HG03469 (cell line): Measurements from ENCODE around the gene FGD4.
"Not testable (repeated sequence)": the region's sequence is repeated elsewhere in the genome, so short reads cannot be mapped to it uniquely, and the experiment has no call there.

Experiments used
- ATAC-seq: cut with Tn5 transposase; IDR thresholded peaks from one replicate; pipeline ENCODE4 v1.9.1; 2021; ENCODE audit warnings: mild to moderate bottlenecking, moderate library complexity, moderate number of reproducible peaks; ENCODE audit not compliant: unreplicated experiment

Gene FGD4

DNA sequence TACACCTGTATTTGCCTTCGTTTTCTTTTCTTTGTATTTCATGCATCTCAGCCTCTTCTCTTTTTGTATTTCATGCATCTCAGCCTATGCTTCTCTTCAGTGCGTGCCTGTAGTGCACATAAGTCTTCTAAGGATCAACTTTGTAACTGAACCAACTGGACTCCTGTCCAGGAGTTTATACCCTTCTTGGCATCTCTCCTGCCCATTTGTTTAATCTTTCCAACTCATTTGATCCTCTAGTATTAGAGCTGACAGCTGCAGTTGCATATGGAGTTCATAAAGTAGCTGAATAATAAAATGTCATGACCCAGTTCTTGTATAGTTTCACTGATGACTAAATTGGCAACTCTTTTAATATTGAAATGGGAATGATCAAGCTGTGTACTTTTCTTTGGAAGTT lies 89.7 kb downstream of the FGD4 start:
- ATAC-seq: no peak

DNA sequence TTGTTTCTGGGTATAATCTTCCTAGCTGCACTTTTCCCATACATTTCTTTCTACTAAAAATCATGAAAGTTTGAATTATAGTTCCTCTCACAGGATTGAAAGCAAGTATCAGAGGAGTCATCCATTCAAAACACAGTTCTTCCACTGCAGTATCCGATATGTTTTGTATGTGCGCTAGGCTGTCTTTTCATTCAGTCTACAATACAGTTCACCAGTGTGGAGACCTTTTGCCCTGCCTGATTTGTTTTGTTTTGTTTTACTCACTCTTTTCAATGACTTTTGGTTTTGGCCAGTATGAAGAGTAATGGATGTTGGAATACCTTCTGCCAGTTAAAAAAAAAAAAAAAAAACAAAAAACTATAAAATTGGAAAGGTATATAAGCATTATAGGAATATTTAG lies 91.4 kb downstream of the FGD4 start:
- ATAC-seq: no peak

DNA sequence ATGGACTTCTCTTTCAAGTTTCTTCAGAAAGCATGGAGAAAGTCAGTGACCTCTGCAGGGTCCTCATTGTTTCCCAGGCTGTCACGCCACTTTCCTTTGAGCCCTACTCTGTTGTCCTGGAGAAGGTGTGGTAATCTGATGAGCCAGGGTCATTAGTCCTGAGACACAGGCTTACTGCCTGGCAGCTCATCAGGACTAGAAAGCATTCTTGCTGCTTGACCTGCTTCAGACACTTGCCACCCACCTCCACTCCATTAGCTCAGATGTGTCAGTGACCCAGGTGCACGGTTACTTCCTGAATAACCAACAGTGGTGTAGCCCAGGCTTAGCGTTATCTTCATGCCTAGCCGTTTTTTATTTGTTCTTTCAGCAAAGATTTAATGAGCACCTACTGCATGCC lies 93.9 kb downstream of the FGD4 start:
- ATAC-seq: no peak

DNA sequence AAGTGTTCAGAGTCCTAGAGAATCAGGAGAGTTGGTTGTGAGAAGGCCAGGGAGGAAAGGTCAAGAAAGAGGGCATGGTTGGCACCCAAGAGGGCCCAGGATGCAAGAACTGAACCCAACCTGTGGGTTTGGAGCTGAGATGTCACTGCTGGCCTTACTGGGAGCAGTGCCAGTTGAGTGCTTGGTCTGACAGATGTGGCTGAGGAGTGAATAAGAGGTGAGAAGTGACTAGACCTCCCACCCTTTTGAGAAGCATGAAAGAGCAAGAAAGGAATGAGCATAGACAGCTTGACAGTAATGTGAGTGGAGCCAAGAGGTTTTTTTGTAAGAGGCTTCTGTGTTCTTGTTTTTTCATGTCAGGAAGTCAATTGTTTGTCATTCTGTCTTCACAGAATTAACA lies 95.3 kb downstream of the FGD4 start:
- no peak for ATAC-seq

DNA sequence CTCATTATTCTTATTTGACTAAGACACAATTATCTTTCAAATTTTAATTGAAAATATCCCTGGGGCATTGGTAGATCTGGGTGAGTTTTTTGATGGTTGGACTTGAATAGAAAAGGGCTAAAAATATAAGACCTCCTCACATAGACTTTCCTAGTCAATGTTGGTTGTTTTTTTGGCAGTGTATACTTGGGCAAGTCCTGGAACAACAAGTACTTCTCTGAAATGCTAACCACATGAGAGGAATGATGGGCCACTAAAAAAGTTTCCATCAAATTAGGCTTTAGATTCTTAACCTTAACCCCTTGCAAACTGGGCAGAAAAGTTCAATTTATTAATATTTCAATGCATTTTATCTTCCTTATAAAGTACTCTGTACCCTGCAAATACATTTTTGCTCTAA lies 97.6 kb downstream of the FGD4 start:
- ATAC-seq: no peak

DNA sequence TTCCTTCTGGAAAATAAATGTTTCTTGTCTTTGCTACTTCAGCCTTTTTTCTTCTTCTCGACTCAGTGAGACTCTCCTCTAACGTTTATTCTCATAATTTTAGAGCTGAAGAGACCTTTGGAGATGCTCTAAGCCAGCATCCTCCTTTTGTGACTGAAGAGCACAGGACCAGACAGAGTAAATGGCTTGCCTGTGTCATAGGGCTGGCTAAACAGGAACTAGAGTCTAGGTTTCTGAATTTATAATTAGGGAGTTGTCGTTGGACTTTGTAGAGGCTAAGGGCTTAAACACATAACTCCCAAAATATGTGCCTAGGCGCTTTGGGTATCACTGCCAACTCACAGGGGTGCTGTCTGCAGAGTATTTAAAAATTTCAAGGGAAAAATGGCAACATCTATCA lies 98.5 kb downstream of the FGD4 start:
- no peak for ATAC-seq

DNA sequence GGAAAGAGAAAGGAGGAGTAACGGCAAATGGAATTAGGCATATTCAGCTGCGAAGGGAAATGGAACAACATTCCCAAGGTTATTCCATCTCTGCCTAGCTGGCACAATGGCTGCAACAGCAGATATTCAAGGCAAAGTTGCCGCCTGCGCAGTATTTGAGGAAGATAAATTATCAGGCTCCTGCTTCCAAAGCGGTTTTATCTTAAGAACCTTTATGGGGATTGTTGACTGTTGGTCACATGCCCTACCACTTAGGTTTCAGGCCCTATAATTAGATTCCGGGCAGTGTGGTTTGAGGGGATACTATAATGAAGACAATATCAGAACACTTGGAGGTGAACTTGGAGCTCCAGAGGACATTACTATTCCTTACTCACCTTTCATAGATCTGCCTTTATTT lies 99.7 kb downstream of the FGD4 start:
- no peak for ATAC-seq

DNA sequence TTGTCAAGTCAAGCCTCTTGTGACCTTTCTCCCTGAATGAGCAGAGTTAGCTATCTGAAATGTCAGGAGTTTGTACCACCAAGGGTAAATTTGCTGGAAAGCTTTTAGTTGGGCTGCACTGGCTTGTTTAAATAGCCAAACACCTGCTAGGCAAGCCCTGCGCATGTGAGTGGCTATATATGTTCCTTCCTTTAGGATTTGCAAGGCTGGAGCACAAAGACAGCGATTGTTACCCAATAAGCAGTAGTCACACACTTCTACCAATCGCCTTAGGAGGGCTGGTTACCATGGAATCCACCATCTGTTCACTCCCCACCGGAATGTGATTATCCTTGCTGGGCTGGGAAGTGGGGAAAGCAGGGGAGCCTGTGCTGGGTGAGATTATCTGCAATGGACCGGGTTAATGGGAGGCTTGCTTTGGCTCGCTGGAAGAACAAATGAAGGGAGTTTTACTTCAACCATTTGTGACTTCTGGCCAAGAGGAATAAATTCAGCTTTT lies 102.5 kb downstream of the FGD4 start:
- ATAC-seq: no peak

DNA sequence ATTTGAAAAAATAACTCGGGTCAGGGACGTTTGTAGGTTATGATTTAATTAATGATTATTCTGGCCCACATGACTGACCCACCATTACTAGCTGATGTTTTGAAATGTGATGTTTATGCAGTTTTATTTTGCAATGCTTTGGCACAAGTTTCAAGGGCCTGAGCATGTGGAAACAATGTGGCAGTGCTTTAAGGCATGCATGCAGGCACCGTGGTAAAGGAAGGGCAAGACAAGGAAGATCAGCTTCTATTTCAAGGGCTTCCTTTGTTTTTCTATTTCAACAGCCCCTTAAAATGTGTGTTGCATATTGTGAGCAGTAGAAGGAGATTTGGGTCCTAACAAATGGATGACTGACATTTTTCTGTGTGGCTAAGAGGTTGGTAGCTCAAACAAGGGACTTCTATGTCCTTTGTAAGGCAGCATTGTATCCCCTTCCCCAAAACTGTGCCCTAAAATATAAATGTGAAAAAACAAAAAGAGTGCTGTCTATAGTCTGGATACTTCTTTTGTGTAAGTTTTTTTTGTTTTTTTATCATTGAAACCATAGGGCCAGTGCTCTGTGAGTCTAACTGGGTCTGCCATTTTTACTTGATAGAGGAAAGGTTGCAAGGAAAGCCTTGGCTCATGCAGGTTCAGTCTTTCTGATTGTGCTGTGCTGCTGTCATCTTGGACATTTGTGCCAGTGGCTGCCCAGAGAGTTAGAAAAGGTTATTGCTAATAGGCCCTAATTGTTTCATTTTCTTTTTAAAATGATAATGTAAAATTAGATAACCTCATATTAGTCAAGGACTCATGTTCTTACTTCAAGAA lies 103.5 kb downstream of the FGD4 start:
- no peak for ATAC-seq

DNA sequence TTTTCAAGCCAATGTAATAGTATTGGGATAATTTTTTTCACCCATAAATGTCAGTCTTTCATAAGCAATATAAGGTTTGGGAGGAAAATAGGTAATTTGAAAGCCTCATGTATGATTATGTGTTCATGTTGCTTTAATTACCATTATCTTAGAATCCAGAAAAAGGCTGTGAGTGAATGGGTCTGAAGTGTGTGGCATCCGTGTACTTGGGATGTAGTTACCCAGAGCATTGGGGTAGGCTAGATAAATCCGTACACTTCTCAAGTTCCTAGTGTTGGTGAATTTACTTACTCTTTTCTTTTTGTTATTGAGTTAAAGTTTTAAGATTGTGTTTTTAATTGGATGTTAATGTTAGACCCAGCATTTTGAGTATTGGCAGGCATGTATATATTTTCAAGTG lies 104.4 kb downstream of the FGD4 start:
- no peak for ATAC-seq

DNA sequence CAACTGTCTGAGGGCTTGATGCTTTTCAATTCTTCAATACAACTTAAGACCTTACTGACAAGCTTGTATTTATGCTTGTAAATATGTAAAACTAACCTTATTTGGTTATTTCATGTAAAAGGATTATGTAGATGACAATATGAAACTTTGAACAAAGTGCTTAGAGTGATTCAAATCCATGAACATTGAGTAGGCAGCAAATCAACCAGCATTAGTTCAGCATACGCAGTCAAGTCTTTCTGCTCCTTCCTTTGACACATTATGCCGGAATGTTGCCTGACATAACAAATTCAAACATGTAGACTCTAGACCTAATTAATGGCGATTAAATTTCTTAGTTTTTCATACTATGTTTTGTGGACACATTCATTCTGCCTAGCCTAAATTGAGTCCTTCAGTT lies 105.2 kb downstream of the FGD4 start:
- ATAC-seq: no peak

DNA sequence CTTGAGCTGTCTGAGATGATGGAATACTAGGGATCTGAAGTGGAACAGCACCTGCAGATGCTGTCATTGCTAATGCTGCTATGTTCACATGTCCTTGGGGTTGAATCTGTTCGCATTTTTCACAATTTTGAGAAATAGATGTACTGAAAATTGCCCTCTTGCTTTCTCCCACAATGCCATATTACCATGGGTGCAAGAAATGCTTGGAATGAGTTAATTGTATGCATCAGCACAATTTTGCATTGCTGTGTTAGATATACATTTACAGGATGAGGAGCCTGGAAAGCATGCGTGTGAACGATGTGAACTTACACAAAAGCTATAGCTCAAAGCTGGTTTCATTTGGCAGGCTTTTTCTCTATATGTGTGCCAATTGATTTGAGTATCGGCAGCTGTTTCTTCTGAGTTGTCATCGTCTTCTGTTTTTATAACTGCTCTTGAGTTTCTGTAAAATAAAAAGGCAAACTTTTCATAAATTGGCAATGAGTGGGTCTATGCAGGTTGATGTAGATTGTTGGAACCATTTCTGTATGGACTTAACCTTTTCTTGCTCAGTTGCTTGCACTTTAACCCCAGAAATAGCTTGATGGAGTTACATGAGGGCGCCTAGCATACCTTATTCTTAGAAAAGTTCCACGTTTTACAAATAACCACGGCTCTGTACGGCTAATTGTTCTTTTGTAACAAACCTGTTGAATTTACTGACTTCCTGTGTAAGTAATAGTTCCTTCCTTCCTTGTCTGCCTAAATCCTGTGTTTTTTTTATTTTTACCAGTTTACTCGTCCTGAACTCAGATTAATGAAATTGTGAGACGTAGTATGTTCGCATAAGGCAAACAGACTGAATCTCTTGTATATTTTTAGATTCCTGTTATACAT lies 105.9 kb downstream of the FGD4 start:
- ATAC-seq: no peak

DNA sequence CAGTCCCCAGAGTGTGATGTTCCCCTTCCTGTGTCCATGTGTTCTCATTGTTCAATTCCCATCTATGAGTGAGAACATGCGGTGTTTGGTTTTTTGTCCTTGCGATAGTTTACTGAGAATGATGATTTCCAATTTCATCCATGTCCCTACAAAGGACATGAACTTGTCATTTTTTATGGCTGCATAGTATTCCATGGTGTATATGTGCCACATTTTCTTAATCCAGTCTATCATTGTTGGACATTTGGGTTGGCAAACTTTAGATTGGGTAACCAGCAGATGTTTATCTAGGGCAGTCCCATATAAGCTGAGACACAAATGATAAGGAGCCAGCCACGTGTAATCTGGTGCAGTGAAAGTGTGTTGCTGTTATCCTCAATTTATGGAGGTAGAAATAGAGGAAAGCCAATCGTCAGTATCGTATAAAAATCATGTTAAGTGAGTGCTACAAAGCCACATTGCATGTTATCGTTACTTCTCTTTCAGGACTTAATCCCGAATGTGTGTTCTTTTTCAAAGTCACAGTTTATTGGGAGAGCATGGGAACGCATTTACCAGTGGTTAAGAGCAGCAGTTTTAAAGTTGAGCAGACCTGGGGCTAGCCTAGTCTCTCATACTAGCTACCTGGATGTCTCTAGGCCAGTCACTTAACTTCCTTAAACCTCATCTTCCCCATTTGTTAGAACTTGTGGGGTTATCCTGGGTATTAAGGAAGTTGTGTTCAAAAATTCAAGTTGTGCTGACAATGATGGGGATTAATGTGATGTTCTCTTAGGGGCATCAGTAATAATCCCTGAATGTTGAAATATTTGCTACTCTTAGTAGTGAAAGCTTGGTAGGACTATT lies 108.0 kb downstream of the FGD4 start:
- not testable (repeated sequence) for ATAC-seq

DNA sequence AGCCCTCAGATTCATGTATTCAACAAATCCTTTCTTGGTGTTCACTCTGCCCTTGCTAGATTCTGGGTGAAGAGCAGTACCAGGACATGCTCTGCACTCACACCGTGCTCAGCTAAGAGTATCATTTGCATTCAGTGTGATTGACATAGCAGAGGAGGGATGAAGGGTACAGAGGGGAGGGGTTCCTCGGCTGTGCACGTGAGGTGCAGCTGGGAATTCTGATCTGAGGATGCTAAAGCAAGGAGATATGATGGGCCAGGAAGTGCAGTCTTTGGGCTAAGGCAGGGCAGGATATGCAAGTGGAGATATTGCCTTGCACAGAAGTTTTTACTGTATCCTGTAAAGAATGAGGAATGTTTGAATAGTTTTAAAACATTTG lies 108.6 kb downstream of the FGD4 start:
- ATAC-seq: no peak

DNA sequence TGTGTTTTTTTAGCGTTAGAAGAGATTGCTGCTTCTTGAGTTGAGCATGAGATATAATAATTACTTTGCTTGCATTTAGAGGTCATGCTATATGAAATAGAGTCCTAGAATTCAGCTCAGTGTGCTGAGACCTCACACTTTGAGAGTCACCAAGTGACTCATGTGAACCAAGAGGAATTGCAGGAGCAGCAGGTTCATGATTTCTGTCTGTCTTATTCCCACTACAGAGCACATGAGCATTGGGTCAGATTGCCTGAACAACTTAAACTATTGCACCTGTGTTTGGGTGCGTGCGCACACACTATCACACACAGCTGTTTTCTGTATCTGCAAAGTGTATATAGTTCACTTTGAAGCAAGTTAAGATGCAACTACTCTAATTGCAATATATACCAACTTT lies 109.3 kb downstream of the FGD4 start:
- no peak for ATAC-seq

DNA sequence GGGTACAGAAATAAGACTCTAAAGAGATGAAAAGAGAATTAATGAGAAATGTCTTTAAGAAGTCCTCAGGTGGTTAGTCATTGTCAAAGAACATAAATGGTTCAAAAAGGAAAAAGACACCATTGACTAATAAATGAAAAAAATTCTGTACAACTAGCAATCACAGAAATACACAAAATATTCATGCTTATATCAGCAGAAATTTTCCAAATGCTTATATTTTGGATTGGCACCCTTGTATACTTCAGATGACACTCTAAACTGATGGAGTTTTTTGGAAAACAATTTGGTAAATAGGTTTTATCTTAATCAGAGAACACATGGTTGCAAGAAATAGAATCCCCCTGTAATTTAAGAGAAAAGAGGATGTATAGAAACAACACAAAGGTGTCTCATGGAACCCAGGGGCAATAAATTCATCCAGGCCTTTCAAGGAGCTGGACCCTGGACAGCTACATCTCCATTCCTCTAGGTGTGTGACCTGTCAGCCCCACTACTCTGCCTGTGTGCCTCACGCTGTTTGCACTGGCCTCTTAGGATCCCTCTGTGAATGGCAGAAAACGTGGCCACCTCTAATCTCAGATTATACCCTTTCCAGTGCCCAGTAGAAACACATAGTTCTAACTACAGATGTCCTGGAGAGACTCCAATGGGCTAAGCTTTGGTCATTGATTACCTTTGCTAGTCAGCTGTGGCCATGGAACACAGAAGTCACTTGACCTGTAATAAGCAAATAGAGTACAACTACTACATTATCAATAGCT lies 110.2 kb downstream of the FGD4 start:
- ATAC-seq: no peak

DNA sequence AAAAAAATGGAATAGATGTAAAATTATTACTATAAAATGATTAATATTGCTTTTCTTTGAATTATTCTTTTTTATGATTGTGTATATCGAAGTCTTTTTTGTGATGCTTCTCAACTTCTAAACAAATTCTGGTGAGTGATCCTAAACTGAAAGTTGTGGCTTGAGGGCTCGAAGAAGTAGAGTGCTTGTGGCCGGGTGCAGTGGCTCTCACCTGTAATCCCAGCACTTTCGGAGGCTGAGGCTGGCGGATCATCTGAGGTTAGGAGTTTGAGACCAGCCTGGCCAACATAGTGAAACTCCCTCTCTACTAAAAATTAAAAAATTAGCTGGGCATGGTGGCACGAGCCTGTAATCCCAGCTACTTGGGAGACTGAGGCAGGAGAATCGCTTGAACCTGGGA lies 112.6 kb downstream of the FGD4 start:
- not testable (repeated sequence) for ATAC-seq

DNA sequence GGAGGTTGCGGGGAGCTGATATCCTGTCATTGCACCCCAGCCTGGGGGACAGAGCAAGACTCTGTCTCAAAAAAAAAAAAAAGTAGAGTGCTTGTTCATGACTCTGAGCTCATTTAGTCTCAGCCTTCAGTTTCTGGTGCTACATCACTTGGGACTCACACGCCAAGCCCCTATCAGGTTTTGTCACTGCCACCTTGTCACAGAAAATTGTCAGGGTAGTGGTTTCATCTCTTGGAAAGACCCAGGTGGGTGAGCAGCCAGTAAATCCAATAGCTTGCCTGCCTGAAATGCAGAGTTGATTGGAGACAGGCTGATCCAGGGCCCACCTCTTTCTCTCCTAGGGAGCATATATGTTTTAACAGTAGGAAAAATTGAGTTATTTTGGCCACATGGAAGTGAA lies 113.0 kb downstream of the FGD4 start:
- no peak for ATAC-seq

DNA sequence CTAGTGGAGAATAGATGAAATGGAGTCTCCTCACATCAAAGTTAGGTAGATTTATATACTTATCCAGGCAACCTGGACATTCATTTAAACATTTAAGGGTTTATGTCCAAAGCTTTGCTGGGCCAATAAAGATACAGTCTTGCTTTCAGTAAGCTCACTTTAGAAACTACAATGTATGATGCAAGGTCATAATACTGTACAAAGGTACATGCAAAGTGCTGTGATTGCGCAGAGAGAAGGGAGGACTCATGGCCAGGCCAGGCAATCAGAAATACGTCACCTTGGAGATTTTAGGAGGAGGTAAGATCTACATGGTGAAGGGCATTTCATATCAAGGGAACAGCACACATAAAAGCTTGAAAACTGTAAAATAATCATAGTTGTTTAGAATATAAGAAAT lies 113.6 kb downstream of the FGD4 start:
- ATAC-seq: no peak

DNA sequence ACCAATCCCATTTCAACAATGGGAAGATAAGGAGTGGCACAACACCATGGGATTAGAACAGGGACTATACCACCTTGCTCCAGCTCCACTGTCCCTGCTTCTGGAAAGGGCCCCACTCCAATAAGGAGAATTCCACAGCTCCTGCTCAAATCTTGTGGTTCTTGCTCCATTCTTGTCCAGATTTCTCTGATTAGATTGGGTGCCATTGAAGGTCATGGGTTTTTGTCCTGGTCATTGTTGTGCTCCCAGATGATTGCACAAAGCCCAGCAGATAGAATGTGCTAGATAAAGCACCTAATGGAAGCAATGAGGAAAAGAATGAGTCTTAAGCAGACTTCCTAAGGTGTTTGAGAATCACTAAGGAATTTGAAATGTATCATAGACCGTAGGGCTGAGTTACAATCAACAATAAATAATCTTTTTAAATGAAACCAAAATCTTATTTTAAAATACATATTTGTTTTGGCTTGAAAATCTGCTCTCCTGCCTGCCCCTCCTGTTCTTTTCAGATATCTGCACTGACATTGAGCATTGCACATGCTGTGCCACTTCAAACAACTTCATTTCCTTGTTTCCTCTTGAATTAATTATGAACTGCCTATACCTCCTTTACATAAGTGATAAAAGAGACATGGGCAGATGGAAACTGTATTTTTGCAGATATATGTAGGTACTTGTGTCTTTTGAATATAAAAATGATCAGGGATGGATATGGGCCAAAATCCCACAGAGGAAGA lies 115.9 kb downstream of the FGD4 start:
- ATAC-seq: no peak
